T-cell (primary cell): Measurements from ENCODE around the gene ZBTB9. TPM values are rescaled to one million over a fixed set of nuclear protein-coding genes. Genes with fewer than 3 reads are reported as not detected.

Experiments
- ATAC-seq, 4 experiments: fragments of 200-7000 bp in 3 of 4; fragments of 150-1000 bp in 1 of 4; cut with Tn5 transposase; replicated peaks in 1 of 4; 1 replicate in 3 of 4; 2 replicates in 1 of 4; pipeline ENCODE4 v1.10.0; 2021; ENCODE audit warnings: moderate library complexity in 3 of 4, mild to moderate bottlenecking in 2 of 4, moderate number of reproducible peaks in 1 of 4
- CTCF ChIA-PET, 2 donors: fragments of 300-600 bp; sonication (Branson Sonifier 250); formaldehyde crosslinking; loops; one replicate each; lab custom pipeline; 2022; ENCODE audit warnings: antibody characterized with exemption in 2 of 2; lab: Charles Lee
- POLR2A ChIA-PET, 2 donors: fragments of 300-600 bp; sonication (Branson Sonifier 250); formaldehyde crosslinking; loops; one replicate each; lab custom pipeline; 2022; ENCODE audit warnings: antibody characterized with exemption in 2 of 2; lab: Charles Lee
- DNase-seq, 35 experiments: peaks; one replicate each; pipeline versions ENCODE4 v3.0.0 to v3.0.0-alpha.2; 2013 to 2023
- H3K27ac ChIP-seq: one replicate; pipeline ENCODE4 v1.5.1; 2013; ENCODE audit warnings: low read length
- H3K27me3 ChIP-seq, 2 experiments: replicated peaks in 1 of 2; 1 replicate in 1 of 2; 2 replicates in 1 of 2; pipeline versions ENCODE4 v1.6.1 to v1.7.0; 2013; ENCODE audit warnings: low read length in 1 of 2, mixed read lengths in 1 of 2; ENCODE audit not compliant: control insufficient read depth in 2 of 2, insufficient read depth in 2 of 2; ENCODE audit errors: extremely low read depth in 1 of 2
- H3K36me3 ChIP-seq, 2 donors: 1 replicate in 1 of 2; 2 replicates in 1 of 2; pipeline versions ENCODE4 v1.6.1 to v1.7.0; 2013; ENCODE audit warnings: low read length in 1 of 2; ENCODE audit not compliant: control insufficient read depth in 2 of 2, insufficient read depth in 1 of 2; ENCODE audit errors: extremely low read depth in 1 of 2
- H3K4me1 ChIP-seq, 2 experiments: 1 replicate in 1 of 2; 2 replicates in 1 of 2; pipeline versions ENCODE4 v1.6.1 to v1.7.0; 2013; ENCODE audit warnings: low read length in 2 of 2, mixed read lengths in 1 of 2; ENCODE audit not compliant: insufficient read depth in 2 of 2, control insufficient read depth in 1 of 2; ENCODE audit errors: extremely low read depth in 1 of 2
- H3K4me3 ChIP-seq, 2 donors: 1 replicate in 1 of 2; 2 replicates in 1 of 2; pipeline versions ENCODE4 v1.5.1 to v1.7.0; 2013; ENCODE audit warnings: mild to moderate bottlenecking in 2 of 2, low read length in 1 of 2, moderate library complexity in 1 of 2; ENCODE audit not compliant: control insufficient read depth in 1 of 2; ENCODE audit errors: extremely low read depth in 1 of 2
- H3K9me3 ChIP-seq: 2 replicates; pipeline ENCODE4 v1.7.0; 2013
- H3K27ac Mint-ChIP-seq, 2 donors: one replicate each; pipeline ENCODE4 v1.8.0; 2020 to 2021; ENCODE audit warnings: mild to moderate bottlenecking in 2 of 2, mixed read lengths in 2 of 2
- H3K27me3 Mint-ChIP-seq, 2 donors: one replicate each; pipeline ENCODE4 v1.8.0; 2021 to 2022; ENCODE audit warnings: mixed read lengths in 2 of 2
- H3K36me3 Mint-ChIP-seq: one replicate; pipeline ENCODE4 v1.8.0; 2021; ENCODE audit warnings: mixed read lengths
- H3K4me1 Mint-ChIP-seq, 3 donors: one replicate each; pipeline ENCODE4 v1.8.0; 2020 to 2022; ENCODE audit warnings: mixed read lengths in 3 of 3, mild to moderate bottlenecking in 1 of 3
- H3K4me3 Mint-ChIP-seq, 3 donors: one replicate each; pipeline ENCODE4 v1.8.0; 2020 to 2022; ENCODE audit warnings: mild to moderate bottlenecking in 3 of 3, mixed read lengths in 3 of 3, moderate library complexity in 3 of 3
- H3K9me3 Mint-ChIP-seq, 3 donors: one replicate each; pipeline ENCODE4 v1.8.0; 2020 to 2022; ENCODE audit warnings: mixed read lengths in 3 of 3
- WGBS: methylation state at CpG from one replicate; pipeline ENCODE4 v1.1.5; 2013; ENCODE audit warnings: missing lambda C conversion rate; ENCODE audit not compliant: insufficient coverage; 5-methylcytosine and 5-hydroxymethylcytosine counted together
- total RNA-seq, 35 experiments: library from RNA in 6 of 35; stranded (reverse) in 6 of 35; fragments of 120-200 nt in 1 of 35; gene quantifications; one replicate each; pipeline versions ENCODE4 v1.2.1 to v1.2.4 and lab custom pipeline; 2013 to 2026

Gene ZBTB9
- total RNA-seq, 5 donors from 2014 or later (not counting 1 experiment from before 2014, with no cell fraction given), result 3.9 to 12.6 (median 11.1) TPM

GRCh38 chr6:33418690-33419291 lies 35.6 kb upstream of the ZBTB9 start:
- Histone ChIP-seq H3K27ac (peak overlapping the region; percentile 98), H3K27me3 (no peaks in the 10 kb centered on the region), H3K9me3 (no peaks in the 10 kb centered on the region), H3K36me3 (peaks cover 0 to 31% of the 10 kb centered on the region in 2 donors), H3K4me3 (peak overlapping the region; percentile 58 to 86), H3K4me1 (peaks cover 23 to 65% of the 10 kb centered on the region in 2 experiments)
- DNase-seq, result peak in 25 of 35 experiments; percentile 30 to 83 (median 51)
- WGBS, result 39% methylated on average over 6 of the region's 8 CpGs
- no peaks in the 10 kb centered on the region for H3K9me3 Mint-ChIP-seq
- no peaks in the 10 kb centered on the region for H3K27me3 Mint-ChIP-seq
- POLR2A ChIA-PET, result interaction anchor here in 1 of 2 donors (1.0 to 1.2 kb wide), 2 partner anchors 141 to 152 kb away, joined by 3 read pairs; no protein-coding TSS in a partner anchor
- peaks cover 22% of the 10 kb centered on the region for H3K36me3 Mint-ChIP-seq
- peak overlapping the region; percentile 96 to 99 for H3K27ac Mint-ChIP-seq
- ATAC-seq, result no peak
- H3K4me1 Mint-ChIP-seq, result peaks cover 59 to 84% (median 72%) of the 10 kb centered on the region in 3 donors
- CTCF ChIA-PET, result interaction anchor here (1.1 to 1.6 kb wide), 3 partner anchors 11 to 35 kb away, joined by 3 to 12 read pairs (median 3); partner anchors contain the start of gene ZBTB9 (in 1 of the 2)
- peak overlapping the region; percentile 92 to 94 (median 94) for H3K4me3 Mint-ChIP-seq

GRCh38 chr6:33419580-33420490 lies 34.5 kb upstream of the ZBTB9 start, which contains the start of gene SYNGAP1:
SYNGAP1 (plus strand) TSS chr6:33420065; CDS start chr6:33420265, 200 bp downstream.
- 4% methylated on average over 5 of the region's 22 CpGs for WGBS
- ChIA-PET CTCF (interaction anchor here in 1 of 2 donors (1.1 kb wide), 1 partner anchor 29 kb away, joined by 3 read pairs; no protein-coding TSS in a partner anchor), POLR2A (interaction anchor here in 1 of 2 donors (0.6 to 1.2 kb wide), 3 partner anchors 107 to 151 kb away, joined by 3 to 4 read pairs (median 3); no protein-coding TSS in a partner anchor)
- Histone ChIP-seq H3K36me3 (peaks cover 0 to 21% of the 10 kb centered on the region in 2 donors), H3K4me1 (peaks cover 24 to 62% of the 10 kb centered on the region in 2 experiments), H3K4me3 (peak within 1 kb of the TSS; percentile 18 to 58), H3K27me3 (no peaks in the 10 kb centered on the region), H3K9me3 (no peaks in the 10 kb centered on the region), H3K27ac (peak within 1 kb of the TSS; percentile 98)
- Mint-ChIP-seq H3K4me1 (peaks cover 59 to 84% (median 74%) of the 10 kb centered on the region in 3 donors), H3K36me3 (peaks cover 13% of the 10 kb centered on the region), H3K4me3 (peak within 1 kb of the TSS; percentile 92 to 94 (median 94)), H3K27ac (peak within 1 kb of the TSS; percentile 96 to 99), H3K9me3 (no peaks in the 10 kb centered on the region), H3K27me3 (no peaks in the 10 kb centered on the region)
- no peak for ATAC-seq
- peak in 18 of 35 experiments; percentile 14 to 57 (median 45) for DNase-seq

GRCh38 chr6:33420491-33421343 lies 33.7 kb upstream of the ZBTB9 start:
- ChIA-PET CTCF (no interaction called here), POLR2A (no interaction called here)
- peak overlapping the region in 1 of 3 donors; percentile 94 for H3K4me3 Mint-ChIP-seq

GRCh38 chr6:33421344-33421643 lies 33.1 kb upstream of the ZBTB9 start:
- POLR2A ChIA-PET, result no interaction called here
- DNase-seq, result no peak

More at GRCh38 chr6:33420491-33421343, 33.7 kb upstream of the ZBTB9 start:
- no peaks in the 10 kb centered on the region for H3K9me3 Mint-ChIP-seq
- no peaks in the 10 kb centered on the region for H3K27me3 Mint-ChIP-seq
- DNase-seq (no peak), ATAC-seq (no peak)
- H3K27ac Mint-ChIP-seq, result peak overlapping the region; percentile 31 to 58
- peaks cover 29 to 60% of the 10 kb centered on the region in 2 experiments for H3K4me1 ChIP-seq
- H3K4me1 Mint-ChIP-seq, result peaks cover 59 to 83% (median 74%) of the 10 kb centered on the region in 3 donors
- H3K36me3 ChIP-seq, result peaks cover 0 to 13% of the 10 kb centered on the region in 2 donors
- H3K27ac ChIP-seq, result no peak overlapping the region
- no peaks in the 10 kb centered on the region for H3K9me3 ChIP-seq
- H3K27me3 ChIP-seq, result no peaks in the 10 kb centered on the region
- 95% methylated on average over 4 of the region's 6 CpGs for WGBS
- peaks cover 7% of the 10 kb centered on the region for H3K36me3 Mint-ChIP-seq
- H3K4me3 ChIP-seq, result no peak overlapping the region

GRCh38 chr6:33423777-33424176 lies 30.6 kb upstream of the ZBTB9 start:
- DNase-seq, result no peak
- peak overlapping the region; percentile 95 to 96 for H3K27ac Mint-ChIP-seq
- H3K4me1 Mint-ChIP-seq, result peaks cover 53 to 79% (median 71%) of the 10 kb centered on the region in 3 donors
- H3K4me3 ChIP-seq, result no peak overlapping the region
- peaks cover 24 to 58% of the 10 kb centered on the region in 2 experiments for H3K4me1 ChIP-seq
- H3K27me3 Mint-ChIP-seq, result no peaks in the 10 kb centered on the region
- no peak for ATAC-seq
- H3K27ac ChIP-seq, result no peak overlapping the region
- no peaks in the 10 kb centered on the region for H3K27me3 ChIP-seq
- ChIA-PET POLR2A (interaction anchor here in 1 of 2 donors (0.6 to 0.7 kb wide), 2 partner anchors 125 to 491 kb away, joined by 3 to 5 read pairs; no protein-coding TSS in a partner anchor), CTCF (no interaction called here)
- no peaks in the 10 kb centered on the region for H3K36me3 Mint-ChIP-seq
- peak overlapping the region; percentile 85 to 97 (median 86) for H3K4me3 Mint-ChIP-seq
- no peaks in the 10 kb centered on the region for H3K9me3 Mint-ChIP-seq
- H3K36me3 ChIP-seq, result no peaks in the 10 kb centered on the region
- no peaks in the 10 kb centered on the region for H3K9me3 ChIP-seq
- 100% methylated on average over 1 of the region's 2 CpGs for WGBS

More at GRCh38 chr6:33421344-33421643, 33.1 kb upstream of the ZBTB9 start:
- peaks cover 29 to 59% of the 10 kb centered on the region in 2 experiments for H3K4me1 ChIP-seq
- CTCF ChIA-PET, result no interaction called here
- H3K4me3 ChIP-seq, result no peak overlapping the region
- Mint-ChIP-seq H3K36me3 (peaks cover 5% of the 10 kb centered on the region), H3K4me1 (peaks cover 55 to 81% (median 72%) of the 10 kb centered on the region in 3 donors), H3K27ac (peak overlapping the region; percentile 31 to 34), H3K9me3 (no peaks in the 10 kb centered on the region), H3K27me3 (no peaks in the 10 kb centered on the region), H3K4me3 (peak overlapping the region in 1 of 3 donors; percentile 94)
- H3K9me3 ChIP-seq, result no peaks in the 10 kb centered on the region
- no peak overlapping the region for H3K27ac ChIP-seq
- WGBS, result 88% methylated on average over 2 of the region's 2 CpGs
- no peaks in the 10 kb centered on the region for H3K27me3 ChIP-seq
- H3K36me3 ChIP-seq, result peaks cover 0 to 7% of the 10 kb centered on the region in 2 donors
- no peak for ATAC-seq
